ENCODE measurements around the gene CORO7. TPM values are rescaled to one million over a fixed set of nuclear protein-coding genes. Genes with fewer than 3 reads are reported as not detected.

The CORO7 gene
- total RNA-seq, 4 donors from 2014 or later = 18.8 to 29.6 (median 25.7) TPM

DNA sequence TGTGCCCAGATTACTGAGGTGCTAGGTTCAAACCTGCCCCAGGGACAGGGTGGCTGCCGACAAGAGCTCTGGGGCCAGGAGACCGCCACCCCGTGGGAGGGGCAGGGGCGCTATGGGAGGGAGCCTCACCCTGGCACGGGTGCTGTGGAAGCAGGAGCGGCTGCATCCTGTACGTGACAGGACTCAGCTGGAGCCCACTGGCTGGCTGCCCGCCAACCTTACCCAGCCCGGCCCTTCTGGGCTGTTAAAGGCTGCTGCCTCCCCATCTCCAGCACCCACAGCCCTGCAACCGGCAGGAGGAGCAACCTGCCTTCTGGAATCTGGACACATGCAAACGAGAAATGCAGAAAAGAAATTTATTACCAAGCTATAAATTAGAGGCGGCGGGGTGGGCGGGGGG, 76.5 kb downstream of the CORO7 start:
- WGBS = 46% methylated on average over 8 of the region's 14 CpGs
- DNase-seq (ENCODE audit: low spot score in 2 of 2) = no peak

DNA sequence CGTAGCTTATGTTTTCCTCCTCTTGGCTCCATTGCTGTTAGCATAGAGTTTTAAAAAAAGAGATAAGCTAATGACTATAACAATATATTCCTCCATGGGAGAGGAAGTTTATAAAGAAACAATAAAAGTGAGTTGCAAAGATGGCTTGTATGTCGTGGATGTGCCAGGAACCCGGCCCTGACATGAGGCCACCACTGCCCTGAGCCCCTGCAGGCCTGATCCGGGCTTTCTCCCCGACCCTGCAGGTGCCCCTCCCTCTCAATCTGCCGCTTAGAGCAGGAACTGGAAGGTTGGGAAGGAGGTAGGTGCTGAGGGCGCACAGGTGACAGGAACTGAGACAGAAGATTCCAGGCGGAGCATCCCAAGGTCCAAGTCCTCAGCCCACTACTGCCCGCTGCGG, 76.9 kb downstream of the CORO7 start:
- DNase-seq (ENCODE audit: low spot score in 2 of 2) = no peak
- Histone ChIP-seq H3K4me1 (peaks cover 4% of the 10 kb centered on the region), H3K27me3 (no peaks in the 10 kb centered on the region), H3K27ac (no peak overlapping the region), H3K36me3 (peaks cover 44% of the 10 kb centered on the region), H3K4me3 (no peak overlapping the region), H3K9me3 (no peaks in the 10 kb centered on the region)
- TF ChIP-seq EP300 (IDR thresholded peaks at IDR 0.05) (no peak), POLR2A (IDR thresholded peaks at IDR 0.05) (no peak), POLR2AphosphoS5 (IDR thresholded peaks at IDR 0.05) (no peak)
- TF ChIP-seq, protein P1, sequence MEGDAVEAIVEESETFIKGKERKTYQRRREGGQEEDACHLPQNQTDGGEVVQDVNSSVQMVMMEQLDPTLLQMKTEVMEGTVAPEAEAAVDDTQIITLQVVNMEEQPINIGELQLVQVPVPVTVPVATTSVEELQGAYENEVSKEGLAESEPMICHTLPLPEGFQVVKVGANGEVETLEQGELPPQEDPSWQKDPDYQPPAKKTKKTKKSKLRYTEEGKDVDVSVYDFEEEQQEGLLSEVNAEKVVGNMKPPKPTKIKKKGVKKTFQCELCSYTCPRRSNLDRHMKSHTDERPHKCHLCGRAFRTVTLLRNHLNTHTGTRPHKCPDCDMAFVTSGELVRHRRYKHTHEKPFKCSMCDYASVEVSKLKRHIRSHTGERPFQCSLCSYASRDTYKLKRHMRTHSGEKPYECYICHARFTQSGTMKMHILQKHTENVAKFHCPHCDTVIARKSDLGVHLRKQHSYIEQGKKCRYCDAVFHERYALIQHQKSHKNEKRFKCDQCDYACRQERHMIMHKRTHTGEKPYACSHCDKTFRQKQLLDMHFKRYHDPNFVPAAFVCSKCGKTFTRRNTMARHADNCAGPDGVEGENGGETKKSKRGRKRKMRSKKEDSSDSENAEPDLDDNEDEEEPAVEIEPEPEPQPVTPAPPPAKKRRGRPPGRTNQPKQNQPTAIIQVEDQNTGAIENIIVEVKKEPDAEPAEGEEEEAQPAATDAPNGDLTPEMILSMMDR (IDR thresholded peaks at IDR 0.05) = no peak
- WGBS = 72% methylated on average over 10 of the region's 10 CpGs

More for the DNA sequence above, 76.5 kb downstream of the CORO7 start:
- H3K4me3 ChIP-seq = no peak overlapping the region
- H3K27me3 ChIP-seq = no peaks in the 10 kb centered on the region
- H3K36me3 ChIP-seq = peaks cover 44% of the 10 kb centered on the region
- H3K27ac ChIP-seq = no peak overlapping the region
- TF ChIP-seq POLR2AphosphoS5 (IDR thresholded peaks at IDR 0.05) = no peak
- TF ChIP-seq, protein P1 (IDR thresholded peaks at IDR 0.05) = no peak
- TF ChIP-seq POLR2A (IDR thresholded peaks at IDR 0.05) = no peak
- TF ChIP-seq EP300 (IDR thresholded peaks at IDR 0.05) = no peak
- H3K4me1 ChIP-seq = peaks cover 7% of the 10 kb centered on the region
- no peaks in the 10 kb centered on the region for H3K9me3 ChIP-seq

DNA sequence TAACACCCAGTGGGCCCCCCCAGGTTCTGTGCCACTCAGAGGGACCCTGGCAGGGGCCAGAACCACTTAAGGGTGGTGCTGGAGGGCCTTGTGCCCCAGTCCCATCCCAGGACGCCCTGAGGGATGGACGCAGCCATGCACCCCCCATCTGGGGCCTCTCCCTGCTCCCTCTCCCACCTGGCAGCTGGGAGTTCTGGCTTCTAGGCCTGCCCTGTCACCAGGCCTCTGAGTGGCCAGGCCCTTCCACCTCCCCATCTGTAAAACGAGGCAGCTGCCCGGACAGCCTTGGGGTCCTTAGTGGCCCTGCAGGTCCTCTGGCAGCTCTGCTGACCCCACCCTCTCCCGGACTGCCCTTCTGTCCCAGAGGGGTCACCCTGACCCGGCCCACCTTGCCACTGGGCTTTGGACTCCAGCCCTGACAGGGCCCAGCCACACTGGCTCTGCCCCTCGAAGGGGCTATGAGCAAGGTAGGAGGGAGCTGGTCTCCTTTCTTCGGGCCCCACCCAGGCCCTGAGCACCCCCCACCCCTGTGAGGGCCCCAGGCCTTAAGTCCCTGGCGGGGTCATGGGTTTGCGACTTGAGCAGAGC, 77.6 kb downstream of the CORO7 start:
- H3K27me3 ChIP-seq = no peaks in the 10 kb centered on the region
- no peak overlapping the region for H3K4me3 ChIP-seq
- no peak overlapping the region for H3K27ac ChIP-seq
- WGBS = 87% methylated on average over 8 of the region's 10 CpGs
- no peaks in the 10 kb centered on the region for H3K9me3 ChIP-seq
- TF ChIP-seq POLR2A (IDR thresholded peaks at IDR 0.05) = no peak
- TF ChIP-seq POLR2AphosphoS5 (IDR thresholded peaks at IDR 0.05) = no peak
- TF ChIP-seq, protein P1 (IDR thresholded peaks at IDR 0.05) = no peak
- TF ChIP-seq EP300 (IDR thresholded peaks at IDR 0.05) = no peak
- H3K4me1 ChIP-seq = peaks cover 4% of the 10 kb centered on the region
- DNase-seq (ENCODE audit: low spot score in 2 of 2) = no peak
- H3K36me3 ChIP-seq = peaks cover 44% of the 10 kb centered on the region

DNA sequence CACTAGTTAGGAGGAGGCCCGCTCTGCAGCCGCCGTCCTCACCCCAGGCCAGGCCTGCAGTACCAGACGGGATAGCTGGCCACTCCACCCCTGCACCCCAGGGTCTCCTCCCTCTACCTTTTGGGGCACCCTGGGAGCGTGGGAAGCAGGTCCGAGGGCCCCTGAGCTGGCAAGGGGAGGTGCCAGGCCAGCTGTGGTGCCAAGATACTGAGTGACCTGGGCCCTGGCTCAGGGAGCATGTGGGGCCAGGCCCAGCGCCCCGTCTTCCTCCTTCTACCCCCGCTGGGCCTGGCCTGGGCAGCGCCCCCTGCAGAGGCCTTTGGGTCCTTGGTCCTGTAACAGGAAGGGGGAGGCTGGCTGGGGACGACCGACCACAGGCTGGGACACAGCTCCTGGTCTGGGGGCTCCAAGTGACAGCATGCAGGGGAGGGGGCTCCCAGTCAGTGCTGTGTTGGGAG, 78.2 kb downstream of the CORO7 start:
- Histone ChIP-seq H3K9me3 (no peaks in the 10 kb centered on the region), H3K4me3 (no peak overlapping the region), H3K4me1 (peaks cover 4% of the 10 kb centered on the region), H3K27ac (no peak overlapping the region), H3K27me3 (no peaks in the 10 kb centered on the region), H3K36me3 (peaks cover 46% of the 10 kb centered on the region)
- WGBS = 75% methylated on average over 6 of the region's 12 CpGs
- TF ChIP-seq POLR2A (IDR thresholded peaks at IDR 0.05) (no peak), EP300 (IDR thresholded peaks at IDR 0.05) (no peak), POLR2AphosphoS5 (IDR thresholded peaks at IDR 0.05) (no peak)
- TF ChIP-seq, protein P1 (IDR thresholded peaks at IDR 0.05) = no peak
- DNase-seq (ENCODE audit: low spot score in 2 of 2) = no peak

DNA sequence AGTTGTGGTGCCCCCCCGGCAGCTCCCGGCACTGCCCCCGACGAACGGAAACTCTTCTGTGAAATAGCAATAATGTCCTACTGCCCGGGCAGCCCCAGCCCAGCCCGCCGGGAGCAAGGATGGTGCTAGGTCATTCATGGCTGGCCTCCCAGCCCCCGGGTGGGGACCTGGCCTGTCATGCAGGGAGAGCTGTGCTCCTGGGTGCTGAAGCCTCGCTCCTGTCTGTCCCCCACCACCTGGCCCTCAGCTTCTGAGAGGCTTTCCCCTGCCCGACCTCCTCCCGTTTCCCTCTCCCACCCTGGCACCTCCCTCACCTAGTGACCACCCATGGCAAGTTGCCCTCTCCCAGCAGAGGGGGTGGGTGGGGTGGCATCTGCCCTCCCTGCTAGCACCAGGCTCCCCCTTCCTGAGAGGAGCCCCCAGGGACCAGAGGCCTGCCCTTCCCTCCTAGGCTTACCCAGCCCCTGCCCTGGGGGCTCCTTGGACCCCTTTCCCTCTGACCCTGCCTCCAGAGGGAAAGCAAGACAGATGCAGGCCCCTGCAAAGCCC, 78.8 kb downstream of the CORO7 start:
- H3K9me3 ChIP-seq = no peaks in the 10 kb centered on the region
- no peak overlapping the region for H3K4me3 ChIP-seq
- peaks cover 46% of the 10 kb centered on the region for H3K36me3 ChIP-seq
- TF ChIP-seq EP300 (IDR thresholded peaks at IDR 0.05) (no peak), POLR2A (IDR thresholded peaks at IDR 0.05) (no peak), POLR2AphosphoS5 (IDR thresholded peaks at IDR 0.05) (no peak)
- TF ChIP-seq, protein P1 (IDR thresholded peaks at IDR 0.05) = no peak
- no peak for DNase-seq (ENCODE audit: low spot score in 2 of 2)
- 83% methylated on average over 2 of the region's 12 CpGs for WGBS
- no peak overlapping the region for H3K27ac ChIP-seq
- H3K27me3 ChIP-seq = no peaks in the 10 kb centered on the region
- peaks cover 4% of the 10 kb centered on the region for H3K4me1 ChIP-seq

Data from suprapubic skin (tissue), 4 donors.